ENCODE results near the gene ZNF398.
"Not testable (repeated sequence)": the region's sequence is repeated elsewhere in the genome, so short reads cannot be mapped to it uniquely, and the experiment has no call there.

The ZNF398 gene

GRCh38 chr7:149220534-149220933 lies 73.3 kb downstream of the ZNF398 start:
- TF ChIP-seq ZNF274 (IDR thresholded peaks at IDR 0.05; ENCODE audit: low read depth, low read length): no peak
- no peak for TF ChIP-seq YY1 (IDR thresholded peaks at IDR 0.05; ENCODE audit: insufficient read depth, insufficient read length)
- no peak for TF ChIP-seq SUZ12 (IDR thresholded peaks at IDR 0.05; ENCODE audit: extremely low read depth, insufficient read depth, insufficient read length)

GRCh38 chr7:149223176-149223575 lies 75.9 kb downstream of the ZNF398 start:
- H3K9ac ChIP-seq (ENCODE audit: insufficient read length, low read depth): no peak overlapping the region
- H3K9me3 ChIP-seq (ENCODE audit: insufficient read depth, low read length): no peaks in the 10 kb centered on the region
- TF ChIP-seq YY1 (IDR thresholded peaks at IDR 0.05; ENCODE audit: insufficient read depth, insufficient read length) (no peak), SUZ12 (IDR thresholded peaks at IDR 0.05; ENCODE audit: extremely low read depth, insufficient read depth, insufficient read length) (no peak), ZNF274 (IDR thresholded peaks at IDR 0.05; ENCODE audit: low read depth, low read length) (no peak)
- H3K4me3 ChIP-seq (ENCODE audit: insufficient read length, low read depth): no peak overlapping the region
- H3K36me3 ChIP-seq (ENCODE audit: insufficient read depth, insufficient read length, low read length): peaks cover 56% of the 10 kb centered on the region
- H3K27me3 ChIP-seq (ENCODE audit: insufficient read depth, insufficient read length): no peaks in the 10 kb centered on the region
- DNase-seq (ENCODE audit: low read depth, low spot score): no peak
- H3K4me1 ChIP-seq (ENCODE audit: insufficient read depth, insufficient read length): peaks cover 3% of the 10 kb centered on the region

More at GRCh38 chr7:149220534-149220933, 73.3 kb downstream of the ZNF398 start:
- peaks cover 71% of the 10 kb centered on the region for H3K36me3 ChIP-seq (ENCODE audit: insufficient read depth, insufficient read length, low read length)
- no peaks in the 10 kb centered on the region for H3K9me3 ChIP-seq (ENCODE audit: insufficient read depth, low read length)
- H3K4me1 ChIP-seq (ENCODE audit: insufficient read depth, insufficient read length): peaks cover 3% of the 10 kb centered on the region
- no peaks in the 10 kb centered on the region for H3K27me3 ChIP-seq (ENCODE audit: insufficient read depth, insufficient read length)
- no peak for DNase-seq (ENCODE audit: low read depth, low spot score)
- H3K4me3 ChIP-seq (ENCODE audit: insufficient read length, low read depth): no peak overlapping the region
- no peak overlapping the region for H3K9ac ChIP-seq (ENCODE audit: insufficient read length, low read depth)

- Histone ChIP-seq H3K36me3 (ENCODE audit: insufficient read depth, insufficient read length, low read length) (peaks cover 51% of the 10 kb centered on the region), H3K4me3 (ENCODE audit: insufficient read length, low read depth) (no peak overlapping the region)
- no peak for TF ChIP-seq YY1 (IDR thresholded peaks at IDR 0.05; ENCODE audit: insufficient read depth, insufficient read length)
- no peak for TF ChIP-seq SUZ12 (IDR thresholded peaks at IDR 0.05; ENCODE audit: extremely low read depth, insufficient read depth, insufficient read length)
- TF ChIP-seq ZNF274 (IDR thresholded peaks at IDR 0.05; ENCODE audit: low read depth, low read length): no peak
Measured at GRCh38 chr7:149223761-149224160, 76.5 kb downstream of the ZNF398 start.

GRCh38 chr7:149224352-149224751 lies 77.1 kb downstream of the ZNF398 start:
- H3K4me1 ChIP-seq (ENCODE audit: insufficient read depth, insufficient read length): peaks cover 3% of the 10 kb centered on the region
- no peak for DNase-seq (ENCODE audit: low read depth, low spot score)
- H3K4me3 ChIP-seq (ENCODE audit: insufficient read length, low read depth): no peak overlapping the region
- no peaks in the 10 kb centered on the region for H3K27me3 ChIP-seq (ENCODE audit: insufficient read depth, insufficient read length)
- no peak overlapping the region for H3K9ac ChIP-seq (ENCODE audit: insufficient read length, low read depth)
- TF ChIP-seq SUZ12 (IDR thresholded peaks at IDR 0.05; ENCODE audit: extremely low read depth, insufficient read depth, insufficient read length) (no peak), YY1 (IDR thresholded peaks at IDR 0.05; ENCODE audit: insufficient read depth, insufficient read length) (no peak), ZNF274 (IDR thresholded peaks at IDR 0.05; ENCODE audit: low read depth, low read length) (no peak)
- H3K9me3 ChIP-seq (ENCODE audit: insufficient read depth, low read length): no peaks in the 10 kb centered on the region
- H3K36me3 ChIP-seq (ENCODE audit: insufficient read depth, insufficient read length, low read length): peaks cover 45% of the 10 kb centered on the region

More at GRCh38 chr7:149223761-149224160, 76.5 kb downstream of the ZNF398 start:
- H3K27me3 ChIP-seq (ENCODE audit: insufficient read depth, insufficient read length): no peaks in the 10 kb centered on the region
- H3K4me1 ChIP-seq (ENCODE audit: insufficient read depth, insufficient read length): peaks cover 3% of the 10 kb centered on the region
- no peaks in the 10 kb centered on the region for H3K9me3 ChIP-seq (ENCODE audit: insufficient read depth, low read length)
- no peak for DNase-seq (ENCODE audit: low read depth, low spot score)
- no peak overlapping the region for H3K9ac ChIP-seq (ENCODE audit: insufficient read length, low read depth)

GRCh38 chr7:149225106-149225505 lies 77.9 kb downstream of the ZNF398 start:
- no peak for DNase-seq (ENCODE audit: low read depth, low spot score)
- no peak for TF ChIP-seq ZNF274 (IDR thresholded peaks at IDR 0.05; ENCODE audit: low read depth, low read length)
- TF ChIP-seq SUZ12 (IDR thresholded peaks at IDR 0.05; ENCODE audit: extremely low read depth, insufficient read depth, insufficient read length): no peak
- TF ChIP-seq YY1 (IDR thresholded peaks at IDR 0.05; ENCODE audit: insufficient read depth, insufficient read length): no peak
- no peaks in the 10 kb centered on the region for H3K9me3 ChIP-seq (ENCODE audit: insufficient read depth, low read length)
- H3K4me3 ChIP-seq (ENCODE audit: insufficient read length, low read depth): no peak overlapping the region
- H3K27me3 ChIP-seq (ENCODE audit: insufficient read depth, insufficient read length): no peaks in the 10 kb centered on the region
- H3K4me1 ChIP-seq (ENCODE audit: insufficient read depth, insufficient read length): peaks cover 3% of the 10 kb centered on the region
- peaks cover 45% of the 10 kb centered on the region for H3K36me3 ChIP-seq (ENCODE audit: insufficient read depth, insufficient read length, low read length)
- no peak overlapping the region for H3K9ac ChIP-seq (ENCODE audit: insufficient read length, low read depth)

DNA sequence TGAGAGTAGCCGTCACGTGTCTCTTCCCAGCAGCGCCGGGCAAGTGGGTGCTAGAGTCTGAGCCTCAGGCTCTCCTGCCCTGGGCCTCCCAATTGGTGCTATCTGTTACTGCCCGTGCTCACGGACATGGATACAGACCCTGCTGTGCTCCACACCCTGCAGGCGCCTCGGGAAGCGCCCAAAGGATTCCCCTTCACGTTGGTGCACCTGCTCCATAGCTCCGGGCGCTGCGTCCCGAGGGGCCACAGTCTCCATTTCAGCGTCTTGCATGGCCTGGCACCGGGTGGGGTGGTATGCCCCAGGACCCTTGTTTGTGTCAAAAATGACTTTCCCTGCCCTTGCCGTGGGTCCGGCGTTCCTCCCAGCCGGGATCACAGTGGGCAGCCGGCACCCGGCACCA lies 78.4 kb downstream of the ZNF398 start:
- no peak overlapping the region for H3K9ac ChIP-seq (ENCODE audit: insufficient read length, low read depth)
- peaks cover 3% of the 10 kb centered on the region for H3K4me1 ChIP-seq (ENCODE audit: insufficient read depth, insufficient read length)
- no peak for DNase-seq (ENCODE audit: low read depth, low spot score)
- H3K36me3 ChIP-seq (ENCODE audit: insufficient read depth, insufficient read length, low read length): peaks cover 45% of the 10 kb centered on the region
- TF ChIP-seq YY1 (IDR thresholded peaks at IDR 0.05; ENCODE audit: insufficient read depth, insufficient read length): no peak
- H3K27me3 ChIP-seq (ENCODE audit: insufficient read depth, insufficient read length): no peaks in the 10 kb centered on the region
- no peak overlapping the region for H3K4me3 ChIP-seq (ENCODE audit: insufficient read length, low read depth)
- H3K9me3 ChIP-seq (ENCODE audit: insufficient read depth, low read length): no peaks in the 10 kb centered on the region

GRCh38 chr7:149226366-149226765 lies 79.1 kb downstream of the ZNF398 start:
- H3K36me3 ChIP-seq (ENCODE audit: insufficient read depth, insufficient read length, low read length): peaks cover 38% of the 10 kb centered on the region
- not testable (repeated sequence) for DNase-seq (ENCODE audit: low read depth, low spot score); H3K9ac ChIP-seq (ENCODE audit: insufficient read length, low read depth); H3K9me3 ChIP-seq (ENCODE audit: insufficient read depth, low read length); H3K4me1 ChIP-seq (ENCODE audit: insufficient read depth, insufficient read length); H3K4me3 ChIP-seq (ENCODE audit: insufficient read length, low read depth); H3K27me3 ChIP-seq (ENCODE audit: insufficient read depth, insufficient read length)
